Natural killer cell treated with Interleukin-12 subunit alpha and Interleukin-12 subunit beta and Interleukin-15 and Interleukin-18, amount 100 ng/mL, for 72 hours (primary cell): Measurements from ENCODE around the gene KRTAP5-1. TPM values are rescaled to one million over a fixed set of nuclear protein-coding genes. Genes with fewer than 3 reads are reported as not detected.

Source experiments
- ATAC-seq, 2 donors: fragments of 150-1000 bp; cut with Tn5 transposase in 1 of 2; sonication (Bioruptor Pico), chemical (Tn5 transposase) in 1 of 2; 2 replicates each; pipeline ENCODE4 v1.10.0; 2021
- DNase-seq: peaks from one replicate; pipeline ENCODE4 v3.0.0; 2022; ENCODE audit warnings: low spot score
- H3K27ac Mint-ChIP-seq, 2 donors: 1 replicate in 1 of 2; 2 replicates in 1 of 2; pipeline ENCODE4 v1.8.0; 2022; ENCODE audit warnings: mixed read lengths in 2 of 2, mild to moderate bottlenecking in 1 of 2, moderate library complexity in 1 of 2
- H3K27me3 Mint-ChIP-seq, 2 donors: 1 replicate in 1 of 2; 2 replicates in 1 of 2; pipeline ENCODE4 v1.8.0; 2022; ENCODE audit warnings: mixed read lengths in 2 of 2
- H3K36me3 Mint-ChIP-seq: one replicate; pipeline ENCODE4 v1.8.0; 2022; ENCODE audit warnings: mixed read lengths
- H3K4me1 Mint-ChIP-seq, 2 donors: 1 replicate in 1 of 2; 2 replicates in 1 of 2; pipeline ENCODE4 v1.8.0; 2022; ENCODE audit warnings: low read depth in 2 of 2, mixed read lengths in 2 of 2, mild to moderate bottlenecking in 1 of 2
- H3K4me3 Mint-ChIP-seq: one replicate; pipeline ENCODE4 v1.8.0; 2022; ENCODE audit warnings: mixed read lengths
- H3K9me3 Mint-ChIP-seq: 2 replicates; pipeline ENCODE4 v1.8.0; 2022; ENCODE audit warnings: mixed read lengths
- total RNA-seq, 2 donors: library from RNA; stranded (reverse); gene quantifications; one replicate each; pipeline ENCODE4 v1.2.3, GENCODE V29; 2022

KRTAP5-1 gene
- total RNA-seq, 2 donors from 2014 or later, result not detected

GRCh38 chr11:1544536-1544935, 40.5 kb downstream of the KRTAP5-1 start:
- no peak overlapping the region for H3K4me3 Mint-ChIP-seq
- H3K9me3 Mint-ChIP-seq, result no peaks in the 10 kb centered on the region
- no peak for ATAC-seq
- H3K27ac Mint-ChIP-seq, result no peak overlapping the region
- no peaks in the 10 kb centered on the region for H3K36me3 Mint-ChIP-seq
- peaks cover 9 to 12% of the 10 kb centered on the region in 2 donors for H3K27me3 Mint-ChIP-seq
- no peaks in the 10 kb centered on the region for H3K4me1 Mint-ChIP-seq
- no peak for DNase-seq

- DNase-seq (no peak), ATAC-seq (no peak)
- no peaks in the 10 kb centered on the region for H3K4me1 Mint-ChIP-seq
- no peak overlapping the region for H3K4me3 Mint-ChIP-seq
- no peak overlapping the region for H3K27ac Mint-ChIP-seq
- H3K9me3 Mint-ChIP-seq, result no peaks in the 10 kb centered on the region
- H3K27me3 Mint-ChIP-seq, result peaks cover 8 to 11% of the 10 kb centered on the region in 2 donors
- H3K36me3 Mint-ChIP-seq, result no peaks in the 10 kb centered on the region
These were observed 41.3 kb downstream of the KRTAP5-1 start for GRCh38 chr11:1543606-1544263.

DNA sequence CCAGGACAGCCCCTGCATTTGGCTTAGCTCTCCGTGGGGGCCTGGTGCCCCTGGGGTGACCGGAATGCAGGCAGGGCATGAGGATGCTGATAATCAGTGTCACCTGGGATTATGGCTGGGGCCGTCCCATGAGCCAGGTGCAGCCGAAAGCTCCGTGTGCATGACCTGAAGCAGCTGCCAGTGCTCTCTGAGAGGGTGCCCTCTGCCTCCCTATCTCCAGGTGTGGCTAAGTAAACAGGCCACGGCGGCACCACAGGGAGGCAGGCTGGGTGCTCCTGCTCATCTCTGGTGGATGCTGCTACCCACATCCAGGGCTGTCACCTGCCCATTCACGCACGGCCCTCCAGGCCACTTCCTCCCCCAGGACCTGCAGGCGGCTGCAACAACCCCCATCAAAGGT, 42.8 kb downstream of the KRTAP5-1 start:
- Mint-ChIP-seq H3K27me3 (peaks cover 16 to 18% of the 10 kb centered on the region in 2 donors), H3K36me3 (no peaks in the 10 kb centered on the region)

GRCh38 chr11:1541474-1542204, 43.4 kb downstream of the KRTAP5-1 start:
- Mint-ChIP-seq H3K27ac (no peak overlapping the region), H3K4me3 (no peak overlapping the region), H3K27me3 (peaks cover 16 to 18% of the 10 kb centered on the region in 2 donors), H3K36me3 (no peaks in the 10 kb centered on the region), H3K4me1 (peaks cover 0 to under 1% of the 10 kb centered on the region in 2 donors), H3K9me3 (no peaks in the 10 kb centered on the region)
- DNase-seq (no peak), ATAC-seq (no peak)

More for the DNA sequence above, 42.8 kb downstream of the KRTAP5-1 start:
- Mint-ChIP-seq H3K4me3 (no peak overlapping the region), H3K4me1 (no peaks in the 10 kb centered on the region), H3K27ac (no peak overlapping the region), H3K9me3 (no peaks in the 10 kb centered on the region)
- DNase-seq (no peak), ATAC-seq (no peak)

DNA sequence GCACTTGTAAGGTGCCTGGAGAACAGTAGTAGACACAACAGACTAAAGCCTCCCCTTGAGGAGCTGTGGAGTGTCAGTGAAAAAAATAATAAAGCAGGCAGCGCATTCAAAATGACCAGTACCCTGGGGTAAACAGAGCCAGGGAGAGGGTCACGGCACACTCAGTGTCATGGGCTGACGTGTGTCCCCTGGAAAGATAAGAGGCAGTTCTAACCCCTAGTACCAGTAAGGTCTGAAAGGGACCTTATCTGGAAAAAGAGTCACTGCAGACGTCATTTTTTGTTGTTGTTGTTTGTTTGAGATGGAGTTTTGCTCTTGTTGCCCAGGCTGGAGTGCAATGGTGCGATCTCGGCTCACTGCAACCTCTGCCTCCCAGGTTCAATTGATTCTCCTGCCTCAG, 45.0 kb downstream of the KRTAP5-1 start:
- Mint-ChIP-seq H3K36me3 (no peaks in the 10 kb centered on the region), H3K4me3 (no peak overlapping the region), H3K4me1 (peaks cover 2 to 6% of the 10 kb centered on the region in 2 donors), H3K27ac (no peak overlapping the region), H3K27me3 (peaks cover 9 to 12% of the 10 kb centered on the region in 2 donors), H3K9me3 (no peaks in the 10 kb centered on the region)
- DNase-seq (no peak), ATAC-seq (no peak)

GRCh38 chr11:1538153-1538552, 46.9 kb downstream of the KRTAP5-1 start:
- Mint-ChIP-seq H3K27me3 (peaks cover 9 to 12% of the 10 kb centered on the region in 2 donors), H3K4me3 (no peak overlapping the region), H3K36me3 (no peaks in the 10 kb centered on the region), H3K9me3 (no peaks in the 10 kb centered on the region), H3K27ac (peak overlapping the region in 1 of 2 donors; percentile 27), H3K4me1 (peaks cover 5 to 14% of the 10 kb centered on the region in 2 donors)
- ATAC-seq, result no peak
- DNase-seq, result no peak

- Mint-ChIP-seq H3K4me3 (no peak overlapping the region), H3K9me3 (no peaks in the 10 kb centered on the region), H3K36me3 (no peaks in the 10 kb centered on the region), H3K4me1 (peaks cover 14 to 26% of the 10 kb centered on the region in 2 donors), H3K27ac (no peak overlapping the region), H3K27me3 (peaks cover 9 to 10% of the 10 kb centered on the region in 2 donors)
- DNase-seq (no peak), ATAC-seq (no peak)
These were observed 48.8 kb downstream of the KRTAP5-1 start for GRCh38 chr11:1536065-1536843.

DNA sequence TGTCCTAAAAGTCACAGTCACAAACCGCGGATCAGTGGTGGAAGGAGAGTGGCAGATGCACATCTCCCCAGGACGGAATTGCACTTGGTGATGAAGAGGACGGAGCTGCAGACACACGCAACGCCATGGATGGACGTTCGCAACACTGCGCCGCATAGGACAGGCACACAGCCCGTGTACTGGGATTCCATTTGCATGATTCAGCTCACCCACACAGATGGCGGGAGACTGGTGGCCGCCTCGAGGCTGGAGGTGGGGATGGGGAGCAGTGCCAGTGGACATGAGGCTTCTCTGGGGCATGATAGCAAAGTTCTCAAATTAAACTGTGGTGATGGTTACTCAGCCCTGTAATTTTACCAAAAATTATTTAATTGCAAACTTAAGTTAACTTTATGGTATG, 50.4 kb downstream of the KRTAP5-1 start:
- peak overlapping the region in 1 of 2 donors; percentile 59 for H3K27ac Mint-ChIP-seq
- H3K4me1 Mint-ChIP-seq, result peaks cover 15 to 27% of the 10 kb centered on the region in 2 donors
- H3K9me3 Mint-ChIP-seq, result no peaks in the 10 kb centered on the region
- no peaks in the 10 kb centered on the region for H3K36me3 Mint-ChIP-seq
- DNase-seq (no peak), ATAC-seq (no peak)
- peaks cover 7 to 9% of the 10 kb centered on the region in 2 donors for H3K27me3 Mint-ChIP-seq
- H3K4me3 Mint-ChIP-seq, result no peak overlapping the region

Other genes with a start within 250 kb of the KRTAP5-1 start
- gene BRSK2, start 195.3 kb downstream of the KRTAP5-1 start, total RNA-seq, result under 1 TPM; 0.17 to 0.33 TPM
- gene MOB2, start 98.5 kb downstream of the KRTAP5-1 start, total RNA-seq, result 10 to 100 TPM; 40.0 to 42.7 TPM
- gene DUSP8, start 13.0 kb downstream of the KRTAP5-1 start, total RNA-seq, result 1 to 10 TPM; 4.2 to 5.4 TPM
- gene KRTAP5-2, start 13.0 kb upstream of the KRTAP5-1 start, total RNA-seq, result not detected
- gene KRTAP5-3, start 23.2 kb upstream of the KRTAP5-1 start, total RNA-seq, result not detected
- gene KRTAP5-4, start 36.9 kb upstream of the KRTAP5-1 start, total RNA-seq, result not detected
- gene KRTAP5-5, start 44.5 kb upstream of the KRTAP5-1 start, total RNA-seq, result not detected
- not detected for gene KRTAP5-6, start 111.9 kb upstream of the KRTAP5-1 start, total RNA-seq
- gene IFITM10, start 165.3 kb upstream of the KRTAP5-1 start, total RNA-seq, result 1 to 10 TPM; 2.3 to 8.1 TPM
- gene CTSD, start 178.6 kb upstream of the KRTAP5-1 start, total RNA-seq, result 100 to 1,000 TPM; 350 to 592 TPM
- gene SYT8, start 249.7 kb upstream of the KRTAP5-1 start, total RNA-seq, result not detected